Hematopoietic multipotent progenitor cell (in vitro differentiated cells): ENCODE data around the gene HLA-B. TPM values are rescaled to one million over a fixed set of nuclear protein-coding genes. Genes with fewer than 3 reads are reported as not detected.
"Not testable (repeated sequence)": the region's sequence is repeated elsewhere in the genome, so short reads cannot be mapped to it uniquely, and the experiment has no call there.

Experiments
- DNase-seq, 3 donors: peaks; one replicate each; pipeline ENCODE4 v3.0.0-alpha.2; 2011 to 2015; ENCODE audit warnings: low read depth in 2 of 3, low spot score in 2 of 3
- total RNA-seq: library from RNA; depleted of rRNA; stranded (reverse); fragments of >200 nt; gene quantifications from one replicate; pipeline ENCODE4 v1.2.3, GENCODE V29; 2012

HLA-B gene
- total RNA-seq, result 2,264 TPM

DNA sequence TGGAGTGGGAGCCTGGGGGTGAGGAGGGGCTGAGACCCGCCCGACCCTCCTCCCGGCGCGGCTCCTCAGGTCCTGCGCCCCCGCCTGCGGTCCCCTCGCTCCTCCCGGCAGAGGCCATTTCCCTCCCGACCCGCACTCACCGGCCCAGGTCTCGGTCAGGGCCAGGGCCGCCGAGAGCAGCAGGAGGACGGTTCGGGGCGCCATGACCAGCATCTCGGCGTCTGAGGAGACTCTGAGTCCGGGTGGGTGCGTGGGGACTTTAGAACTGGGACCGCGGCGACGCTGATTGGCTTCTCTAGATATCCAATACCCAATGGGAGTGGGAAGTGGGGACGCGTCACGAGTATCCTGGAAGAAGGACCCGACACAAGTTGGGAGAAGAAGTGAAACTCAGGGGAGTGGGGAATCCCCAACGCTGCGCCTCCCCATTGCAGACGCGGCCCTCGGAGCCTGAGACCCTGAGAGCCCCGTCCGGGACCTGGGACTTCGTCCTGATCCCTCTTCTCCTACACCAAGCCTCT, at the start of gene HLA-B:
TSS of gene HLA-B (minus strand) at position 234 of the 521 bp plus-strand sequence. CDS start at position 213, 21 bp downstream.
- peak; percentile 90 to 98 (median 92) for DNase-seq

GRCh38 chr6:31405996-31406395, 49.0 kb upstream of the HLA-B start:
- no peak for DNase-seq

- DNase-seq, result not testable (repeated sequence)
These were observed 47.0 kb upstream of the HLA-B start for GRCh38 chr6:31404061-31404364.

DNA sequence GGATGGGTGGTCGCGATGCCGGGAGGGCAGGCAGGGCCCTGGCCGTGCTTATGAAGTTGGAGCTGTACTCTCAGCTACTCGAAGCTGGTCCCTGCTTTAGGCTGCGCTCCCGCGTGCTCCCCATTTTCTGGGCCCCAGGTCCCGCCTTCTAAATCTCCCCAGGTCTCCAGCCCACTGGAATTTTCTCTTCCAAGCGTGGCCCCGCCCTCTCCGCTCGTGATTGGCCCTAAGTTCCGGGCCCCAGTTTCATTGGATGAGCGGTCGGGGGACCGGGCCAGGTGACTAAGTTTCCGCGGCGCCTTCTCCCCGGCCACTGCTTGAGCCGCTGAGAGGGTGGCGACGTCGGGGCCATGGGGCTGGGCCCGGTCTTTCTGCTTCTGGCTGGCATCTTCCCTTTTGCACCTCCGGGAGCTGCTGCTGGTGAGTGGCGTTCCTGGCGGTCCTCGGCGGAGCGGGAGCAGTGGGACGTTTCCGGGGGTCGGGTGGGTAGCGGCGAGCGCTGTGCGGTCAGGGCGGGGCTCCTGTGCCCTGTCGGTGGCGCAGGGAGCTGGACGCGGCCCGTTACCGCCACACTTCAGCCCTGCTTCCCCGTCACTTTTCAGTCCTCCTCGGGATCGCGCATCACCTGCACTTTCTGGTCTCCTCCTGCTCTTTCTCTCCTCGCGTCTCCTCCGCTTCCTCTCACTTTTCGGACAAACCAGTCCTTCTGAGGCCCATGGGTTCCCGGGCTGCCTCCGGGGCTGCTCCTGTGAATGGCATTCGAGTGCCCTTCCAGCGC, 46.5 kb upstream of the HLA-B start, which contains the start of gene MICA:
TSS of gene MICA (plus strand) at position 313 of the 778 bp plus-strand sequence. CDS start at position 351, 38 bp downstream.
- peak; percentile 33 to 79 (median 78) for DNase-seq

DNA sequence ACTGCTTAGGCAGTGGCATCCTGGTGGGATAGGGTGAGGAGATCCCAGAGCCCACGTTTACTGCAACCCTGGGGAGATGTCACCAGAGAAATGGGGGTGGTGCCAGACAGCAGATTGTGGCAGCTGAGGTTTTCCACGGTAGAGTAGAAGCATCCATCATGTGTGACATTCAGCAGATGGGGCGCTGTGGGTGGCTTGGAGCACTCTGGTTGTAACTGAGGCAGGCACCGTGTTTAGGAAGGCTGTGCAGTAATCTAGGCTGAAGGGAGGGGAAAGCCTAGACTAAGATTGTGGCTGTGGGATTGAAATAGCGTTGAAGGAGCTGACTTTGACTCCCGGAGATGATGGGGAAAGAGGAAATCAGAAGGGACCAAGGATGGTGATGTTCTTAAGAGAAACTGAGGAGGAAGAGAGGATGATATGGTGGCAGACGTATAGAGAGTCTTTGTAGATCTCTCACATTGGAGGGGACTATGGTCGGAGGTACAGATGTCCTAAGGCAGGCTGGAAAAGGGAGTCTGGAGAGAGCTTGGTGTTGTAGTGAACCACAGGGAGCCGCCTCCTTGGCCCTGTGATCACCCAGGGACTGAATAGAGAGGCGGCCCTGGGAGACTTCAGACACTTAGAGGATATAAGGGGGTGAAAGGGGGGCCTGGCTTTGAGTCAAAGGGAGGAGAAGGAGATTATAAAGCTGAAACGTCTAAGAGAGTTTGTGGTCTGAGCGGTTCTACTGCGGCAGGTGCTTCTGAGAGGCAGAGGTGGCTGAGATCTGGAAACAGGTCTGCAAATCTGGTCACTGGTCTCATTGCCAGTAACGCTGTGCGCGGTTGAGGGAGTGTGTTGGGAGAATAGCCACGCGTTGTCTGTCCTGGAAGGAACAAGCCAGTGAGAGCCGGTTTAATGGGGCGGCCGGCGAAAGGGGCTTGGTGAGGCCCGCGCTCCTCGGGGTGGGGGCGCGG, 45.6 kb upstream of the HLA-B start:
- DNase-seq, result peak in 1 of 3 donors; percentile 25

DNA sequence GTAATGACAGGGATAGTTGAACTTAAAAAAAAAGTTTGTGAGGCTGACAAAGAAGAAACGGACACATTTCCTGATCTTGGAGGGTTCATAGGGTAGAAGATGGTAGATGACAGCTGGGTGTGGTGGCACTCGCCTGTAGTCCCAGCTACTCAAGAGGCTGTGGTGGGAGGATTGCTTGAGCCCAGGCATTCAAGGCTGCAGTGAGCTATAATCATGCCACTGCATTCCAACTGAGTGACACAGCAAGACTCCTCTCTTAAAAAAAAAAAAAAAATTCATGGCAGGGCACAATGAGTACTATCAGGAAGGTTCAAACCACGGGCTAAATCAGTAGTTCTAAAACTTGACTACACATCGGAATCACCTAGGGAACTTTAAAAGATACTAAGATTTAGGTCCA, 44.4 kb upstream of the HLA-B start:
- no peak for DNase-seq

DNA sequence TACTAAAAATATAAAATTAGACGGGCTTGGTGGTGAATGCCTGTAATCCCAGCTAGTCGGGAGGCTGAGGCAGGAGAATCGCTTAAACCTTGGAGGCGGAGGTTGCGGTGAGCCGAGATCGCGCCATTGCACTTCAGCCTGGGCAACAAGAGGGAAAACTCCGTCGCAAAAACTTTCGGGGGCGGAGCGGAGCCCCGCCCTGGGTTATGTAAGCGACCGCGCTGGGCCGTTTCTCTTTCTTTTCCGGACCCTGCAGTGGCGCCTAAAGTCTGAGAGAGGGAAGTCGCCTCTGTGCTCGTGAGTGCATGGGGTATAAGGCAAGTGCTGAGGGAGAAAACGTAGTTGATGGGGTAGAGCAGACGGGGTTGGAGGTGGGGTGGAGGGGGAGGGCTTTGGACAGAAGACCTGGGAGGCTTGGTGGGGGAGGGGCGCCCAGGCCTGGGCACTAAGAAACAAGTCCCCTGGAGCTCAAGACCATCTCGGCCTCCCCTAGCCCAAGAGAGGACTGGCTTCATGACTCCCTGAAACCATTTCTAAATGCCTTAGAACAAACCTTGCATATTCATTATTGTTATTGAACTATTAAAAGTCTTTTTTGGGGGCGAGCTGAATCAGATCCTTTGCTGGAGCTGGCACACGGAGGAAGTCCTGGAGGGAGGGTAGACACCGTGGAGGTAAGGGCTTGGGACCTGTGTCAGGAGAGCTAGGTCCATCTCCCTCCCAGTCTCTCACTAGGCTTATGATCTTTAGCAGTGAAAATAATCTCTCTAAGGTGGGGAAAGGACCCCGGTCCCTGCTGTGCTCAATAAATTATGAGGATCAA, 43.7 kb upstream of the HLA-B start:
- peak; percentile 57 to 89 (median 76) for DNase-seq

DNA sequence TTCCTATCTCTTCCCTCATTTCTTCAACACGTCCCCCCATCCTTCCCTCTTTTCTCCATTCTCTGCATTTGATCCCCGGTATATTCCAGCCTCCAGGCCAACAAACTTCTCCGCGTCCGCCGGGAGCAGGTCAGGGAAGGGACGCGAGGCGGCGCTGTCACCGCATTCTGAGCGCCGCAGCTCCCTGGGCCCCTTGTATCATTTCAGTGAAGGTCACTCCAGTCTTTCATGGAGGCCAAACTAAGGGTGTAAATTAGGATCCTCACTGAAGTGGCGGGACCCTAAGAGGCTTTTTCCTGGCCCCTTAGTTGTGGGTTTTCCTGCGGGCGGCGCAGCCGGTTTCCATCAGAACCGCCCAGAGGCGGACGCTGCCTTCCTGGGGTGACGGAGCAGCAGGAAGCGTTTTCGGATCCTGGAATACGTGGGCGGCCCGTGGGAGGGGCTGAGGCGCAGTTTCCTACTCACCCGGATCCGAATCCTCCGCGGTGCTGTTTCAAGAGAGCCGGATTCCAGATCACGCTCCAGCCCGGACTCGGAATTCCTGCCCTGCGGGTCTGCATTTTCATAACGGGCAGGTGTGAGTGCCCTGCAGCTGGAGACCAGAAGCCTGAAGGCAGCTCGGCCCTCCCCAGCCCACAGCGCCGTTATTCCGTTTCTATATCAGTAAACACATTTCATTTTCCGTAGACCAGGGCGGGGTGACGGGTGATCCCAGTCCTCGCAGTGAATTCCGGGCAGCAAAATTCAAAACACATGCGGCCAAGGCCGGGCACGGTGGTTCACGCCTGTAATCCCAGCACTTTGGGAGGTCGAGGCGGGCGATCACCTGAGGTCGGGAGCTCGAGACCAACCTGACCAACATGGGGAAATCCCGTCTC, 42.8 kb upstream of the HLA-B start:
- DNase-seq, result peak; percentile 29 to 78 (median 78)

GRCh38 chr6:31397901-31398525, 41.0 kb upstream of the HLA-B start:
- no peak for DNase-seq

DNA sequence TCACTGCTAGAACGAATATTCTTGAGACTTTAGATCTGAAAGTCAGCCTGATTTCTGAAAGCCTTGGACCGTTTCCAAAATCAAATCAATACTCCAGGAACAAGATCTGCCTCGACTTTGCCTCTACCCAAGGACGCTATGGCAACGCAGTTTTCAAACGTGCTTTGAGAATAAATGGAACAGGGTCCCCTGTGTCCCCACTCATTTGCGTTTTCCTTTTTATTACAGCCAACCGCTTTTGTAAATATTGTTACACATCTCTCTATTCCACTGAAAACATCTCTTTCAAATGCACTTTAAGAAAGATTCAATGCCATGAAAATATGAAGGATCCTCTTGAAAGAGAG, 40.1 kb upstream of the HLA-B start:
- DNase-seq, result not testable (repeated sequence)

DNA sequence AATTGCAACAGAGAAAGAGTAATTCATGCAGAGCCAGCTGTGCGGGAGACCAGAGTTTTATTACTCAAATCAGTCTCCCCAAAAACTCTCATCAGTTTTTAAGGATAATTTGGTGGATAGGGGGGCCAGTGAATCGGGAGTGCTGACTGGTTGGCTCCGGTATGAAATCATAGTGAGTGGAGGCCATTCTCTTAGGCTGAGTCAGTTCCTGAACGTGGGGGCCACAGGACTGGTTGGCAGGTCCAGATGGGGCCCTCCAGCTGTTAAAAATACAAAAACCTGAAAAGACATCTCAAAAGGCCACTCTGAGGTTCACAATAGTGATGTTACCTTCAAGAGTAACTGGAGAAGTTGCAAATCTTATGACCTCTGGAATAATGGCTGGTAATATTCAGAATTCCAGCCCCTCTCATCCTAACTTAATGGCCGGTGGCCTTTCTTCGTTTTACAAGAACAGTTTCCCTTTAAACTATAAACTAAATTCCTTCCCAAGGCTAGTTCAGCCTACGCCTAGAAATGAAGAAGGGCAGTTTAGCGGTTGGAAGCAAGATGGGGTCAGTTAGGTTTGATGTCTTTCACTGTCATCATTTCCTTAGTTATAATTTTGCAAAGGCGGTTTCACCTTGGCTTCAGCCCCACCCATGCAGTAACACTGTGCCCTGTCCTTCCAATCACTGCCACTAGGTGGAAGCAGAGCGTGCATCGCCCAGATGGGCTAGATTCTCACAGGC, 39.6 kb upstream of the HLA-B start:
- DNase-seq, result peak; percentile 66 to 89 (median 67)

GRCh38 chr6:31395832-31396231, 38.9 kb upstream of the HLA-B start:
- DNase-seq, result no peak

DNA sequence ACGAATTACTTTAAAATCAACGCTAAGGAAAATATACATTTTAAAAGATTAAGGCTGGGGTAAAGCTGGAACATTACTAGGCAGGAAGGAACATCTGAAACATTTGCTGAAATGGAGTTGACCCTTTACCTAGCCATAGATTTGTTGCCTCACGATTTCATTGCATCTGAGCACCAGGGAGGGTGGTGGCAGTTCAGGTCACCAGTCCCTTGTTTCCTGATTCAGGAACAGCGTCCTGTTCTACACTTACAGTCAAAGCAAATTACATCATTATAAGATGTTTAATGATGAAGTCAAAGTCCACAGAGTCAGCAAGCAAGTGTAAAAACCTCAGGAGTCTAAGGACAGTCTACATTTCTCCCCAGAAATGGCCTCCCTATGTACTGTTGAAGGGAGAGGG, 37.4 kb upstream of the HLA-B start:
- DNase-seq, result no peak

- DNase-seq, result no peak
These were observed 37.0 kb upstream of the HLA-B start for GRCh38 chr6:31393932-31394331.

DNA sequence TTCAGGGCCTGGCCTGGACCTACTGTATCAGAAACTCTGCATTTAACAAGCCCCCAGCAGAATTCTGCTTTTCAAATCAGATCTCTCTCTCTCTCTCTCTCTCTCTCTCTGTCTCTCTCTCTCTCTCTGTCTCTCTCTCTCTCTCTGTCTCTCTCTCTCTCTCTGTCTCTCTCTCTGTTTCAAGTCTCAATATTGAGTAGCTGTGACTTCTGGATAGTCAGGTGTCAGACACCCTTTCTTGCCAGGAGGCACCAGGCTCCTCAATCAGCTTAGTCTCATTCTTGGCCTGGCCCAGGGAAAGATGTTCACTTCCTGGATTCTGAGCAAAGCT, 32.8 kb upstream of the HLA-B start:
- not testable (repeated sequence) for DNase-seq

GRCh38 chr6:31388916-31389801, 32.2 kb upstream of the HLA-B start:
- DNase-seq, result not testable (repeated sequence)

DNA sequence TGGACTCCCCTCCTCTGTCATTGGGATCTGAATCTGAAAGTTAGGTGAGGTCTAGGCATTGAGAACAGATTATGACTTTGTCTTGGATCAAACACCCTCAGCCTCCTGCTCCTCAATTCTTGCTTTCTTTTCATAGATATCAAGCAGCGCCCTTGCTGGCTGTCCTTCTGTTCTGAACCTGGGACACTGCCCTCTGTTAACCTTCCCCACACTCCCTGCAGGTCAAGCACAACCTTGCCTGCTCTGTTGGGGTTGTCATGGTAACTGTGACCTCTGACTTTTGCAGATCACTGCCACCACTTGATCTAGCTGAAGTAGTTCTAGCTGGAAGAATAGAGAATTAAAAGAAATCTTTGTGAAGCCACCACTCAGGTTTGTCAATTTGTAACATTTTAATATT, 30.0 kb upstream of the HLA-B start:
- DNase-seq, result no peak

GRCh38 chr6:31386099-31386498, 29.1 kb upstream of the HLA-B start:
- DNase-seq, result no peak
